Neutrophil (primary cell): ENCODE results near the gene FCHSD2.

Experiments used
- H3K27ac ChIP-seq: fragments of 200-600 bp; sonication (generic); 2 replicates; pipeline ENCODE4 v1.5.1; 2016; ENCODE audit warnings: mild to moderate bottlenecking, moderate library complexity
- H3K27me3 ChIP-seq: fragments of 200-600 bp; sonication (generic); 2 replicates; pipeline ENCODE4 v1.6.0; 2016; ENCODE audit warnings: mild to moderate bottlenecking
- H3K36me3 ChIP-seq: fragments of 200-600 bp; sonication (generic); 2 replicates; pipeline ENCODE4 v1.5.1; 2017
- H3K4me1 ChIP-seq, 2 experiments: fragments of 200-600 bp in 1 of 2; sonication (generic) in 1 of 2; 1 replicate in 1 of 2; 2 replicates in 1 of 2; pipeline versions ENCODE4 v1.5.1 to v1.6.1; 2013 to 2016; ENCODE audit warnings: low read depth in 1 of 2, low read length in 1 of 2, mild to moderate bottlenecking in 1 of 2, moderate library complexity in 1 of 2; ENCODE audit not compliant: control insufficient read depth in 1 of 2, insufficient read depth in 1 of 2
- H3K4me3 ChIP-seq, 2 experiments: fragments of 200-600 bp in 1 of 2; sonication (generic) in 1 of 2; 1 replicate in 1 of 2; 2 replicates in 1 of 2; pipeline ENCODE4 v1.5.1; 2013 to 2016; ENCODE audit warnings: low read depth in 1 of 2, low read length in 1 of 2, mild to moderate bottlenecking in 1 of 2, moderate library complexity in 1 of 2
- H3K9me3 ChIP-seq: fragments of 200-600 bp; sonication (generic); 2 replicates; pipeline ENCODE4 v1.5.1; 2016
- TF ChIP-seq, protein P1 (sequence below): fragments of 200-600 bp; sonication (generic); IDR thresholded peaks from 2 replicates; pipeline ENCODE4 v1.5.1; 2016; ENCODE audit warnings: antibody characterized with exemption

The FCHSD2 gene

DNA sequence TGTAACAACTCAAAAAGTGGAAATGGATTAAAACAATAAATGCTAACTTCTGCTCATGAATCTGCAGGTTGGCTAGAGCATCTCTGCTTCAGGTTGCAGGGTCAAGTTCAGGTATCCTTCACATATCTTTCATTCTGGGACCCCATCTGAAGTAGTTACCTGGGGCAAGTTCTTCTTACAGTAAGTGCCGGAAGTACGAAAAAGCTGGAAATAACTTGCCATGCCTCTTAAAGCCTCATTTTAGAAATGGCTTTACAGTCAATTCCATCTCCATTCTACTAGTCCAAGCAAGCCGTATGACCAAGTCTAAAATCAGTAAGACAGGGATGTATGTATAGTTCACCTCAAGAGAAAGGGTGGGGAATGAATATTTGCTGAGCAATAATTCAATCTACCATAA lies 93.7 kb downstream of the FCHSD2 start:
- peaks cover 20 to 27% of the 10 kb centered on the region in 2 experiments for H3K4me1 ChIP-seq
- TF ChIP-seq, protein P1, sequence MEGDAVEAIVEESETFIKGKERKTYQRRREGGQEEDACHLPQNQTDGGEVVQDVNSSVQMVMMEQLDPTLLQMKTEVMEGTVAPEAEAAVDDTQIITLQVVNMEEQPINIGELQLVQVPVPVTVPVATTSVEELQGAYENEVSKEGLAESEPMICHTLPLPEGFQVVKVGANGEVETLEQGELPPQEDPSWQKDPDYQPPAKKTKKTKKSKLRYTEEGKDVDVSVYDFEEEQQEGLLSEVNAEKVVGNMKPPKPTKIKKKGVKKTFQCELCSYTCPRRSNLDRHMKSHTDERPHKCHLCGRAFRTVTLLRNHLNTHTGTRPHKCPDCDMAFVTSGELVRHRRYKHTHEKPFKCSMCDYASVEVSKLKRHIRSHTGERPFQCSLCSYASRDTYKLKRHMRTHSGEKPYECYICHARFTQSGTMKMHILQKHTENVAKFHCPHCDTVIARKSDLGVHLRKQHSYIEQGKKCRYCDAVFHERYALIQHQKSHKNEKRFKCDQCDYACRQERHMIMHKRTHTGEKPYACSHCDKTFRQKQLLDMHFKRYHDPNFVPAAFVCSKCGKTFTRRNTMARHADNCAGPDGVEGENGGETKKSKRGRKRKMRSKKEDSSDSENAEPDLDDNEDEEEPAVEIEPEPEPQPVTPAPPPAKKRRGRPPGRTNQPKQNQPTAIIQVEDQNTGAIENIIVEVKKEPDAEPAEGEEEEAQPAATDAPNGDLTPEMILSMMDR: no peak
- no peaks in the 10 kb centered on the region for H3K9me3 ChIP-seq
- H3K27me3 ChIP-seq: no peaks in the 10 kb centered on the region
- H3K36me3 ChIP-seq: no peaks in the 10 kb centered on the region
- H3K4me3 ChIP-seq: peak overlapping the region in 1 of 2 experiments; percentile 28
- peak overlapping the region; percentile 83 for H3K27ac ChIP-seq

DNA sequence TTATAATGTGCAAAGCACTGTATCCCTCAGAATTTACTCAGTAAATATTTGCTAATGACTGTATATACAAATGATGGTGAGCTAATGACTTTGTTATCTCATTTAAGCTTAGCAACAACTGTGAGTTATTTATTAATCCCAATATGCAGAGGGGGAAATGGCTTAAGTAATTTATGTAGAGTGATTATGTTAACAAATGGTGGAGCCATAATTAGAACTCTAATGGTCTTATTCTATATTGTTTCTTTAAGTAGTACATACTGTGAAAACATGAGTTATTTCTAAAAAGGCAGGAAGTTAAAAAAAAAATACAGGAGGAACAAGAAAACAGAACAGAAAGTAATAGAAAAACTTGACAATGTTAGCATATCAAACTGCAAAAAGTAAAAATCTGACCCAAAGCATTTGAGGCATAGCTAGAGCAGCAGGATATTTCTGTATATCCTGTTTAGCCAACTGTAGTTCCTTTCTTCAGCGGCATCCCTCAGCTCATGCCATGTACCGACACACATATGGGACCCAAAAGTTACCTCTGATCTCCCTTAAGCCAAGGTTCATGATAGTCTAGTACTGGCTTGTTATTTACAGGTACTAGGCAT lies 94.2 kb downstream of the FCHSD2 start:
- H3K27me3 ChIP-seq: no peaks in the 10 kb centered on the region
- TF ChIP-seq, protein P1: no peak
- peak overlapping the region; percentile 83 for H3K27ac ChIP-seq
- H3K9me3 ChIP-seq: no peaks in the 10 kb centered on the region
- peaks cover 20 to 27% of the 10 kb centered on the region in 2 experiments for H3K4me1 ChIP-seq
- H3K4me3 ChIP-seq: peak overlapping the region; percentile 5 to 28
- H3K36me3 ChIP-seq: no peaks in the 10 kb centered on the region

DNA sequence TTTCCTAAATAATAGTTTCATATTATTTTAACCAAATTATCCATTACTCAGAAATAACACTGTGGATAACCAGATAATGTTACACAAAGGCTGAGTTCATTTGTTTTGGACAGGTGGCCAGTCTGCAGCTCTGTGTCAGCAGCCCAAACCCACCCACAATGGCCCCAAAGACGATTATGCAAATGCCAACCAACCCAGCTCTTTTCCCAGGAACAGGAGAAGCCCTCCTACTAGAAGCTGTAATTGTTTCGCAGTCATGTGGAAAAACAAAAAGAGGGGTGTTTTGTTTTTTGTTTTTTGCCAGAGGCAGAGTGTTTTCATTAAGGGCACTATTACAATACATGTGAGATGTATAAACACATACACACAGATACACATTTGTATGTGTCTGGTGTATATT lies 102.1 kb downstream of the FCHSD2 start:
- Histone ChIP-seq H3K9me3 (no peaks in the 10 kb centered on the region), H3K27ac (no peak overlapping the region), H3K27me3 (no peaks in the 10 kb centered on the region), H3K36me3 (peaks cover 4% of the 10 kb centered on the region), H3K4me1 (no peaks in the 10 kb centered on the region), H3K4me3 (no peak overlapping the region)
- TF ChIP-seq, protein P1: no peak

DNA sequence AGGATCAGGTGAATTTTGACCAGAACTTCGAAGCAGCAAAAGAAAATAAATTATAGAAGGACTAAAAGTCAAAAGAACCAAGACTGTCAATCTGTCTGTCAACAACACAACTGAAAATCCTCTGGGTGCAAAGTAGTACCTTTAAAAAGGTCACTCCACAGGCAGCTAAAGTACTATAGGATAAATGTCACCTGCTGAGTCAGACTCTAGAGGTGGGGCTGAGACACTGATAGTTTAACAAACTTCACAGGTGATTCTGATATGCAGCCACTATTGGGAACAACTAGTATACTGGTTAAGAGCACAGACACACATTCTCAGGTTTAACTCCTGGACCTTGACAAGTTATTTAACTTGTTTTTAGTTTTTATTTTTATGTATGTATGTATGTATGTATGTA lies 107.3 kb downstream of the FCHSD2 start:
- H3K27ac ChIP-seq: peak overlapping the region; percentile 46
- H3K9me3 ChIP-seq: no peaks in the 10 kb centered on the region
- no peaks in the 10 kb centered on the region for H3K27me3 ChIP-seq
- peaks cover 11% of the 10 kb centered on the region in 2 experiments for H3K4me1 ChIP-seq
- H3K4me3 ChIP-seq: no peak overlapping the region
- TF ChIP-seq, protein P1: no peak
- peaks cover 4% of the 10 kb centered on the region for H3K36me3 ChIP-seq

DNA sequence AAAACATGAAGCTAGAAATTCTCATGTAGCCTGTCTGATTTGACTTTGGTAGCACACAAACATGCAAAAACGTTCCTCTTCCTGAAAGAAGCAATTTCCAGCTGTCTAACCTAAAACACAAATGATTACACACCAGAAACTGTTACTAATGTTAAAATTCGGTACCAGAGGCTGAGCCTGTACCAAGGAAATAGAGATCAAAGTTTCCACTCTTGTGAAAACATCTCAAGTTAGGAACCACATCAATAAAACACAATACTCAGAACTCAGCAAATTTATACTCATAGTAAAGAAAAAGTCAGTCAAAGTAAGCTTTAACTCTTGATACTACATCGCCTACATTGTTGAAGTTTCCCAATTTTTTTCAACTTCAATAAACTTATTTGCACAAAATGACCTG lies 107.8 kb downstream of the FCHSD2 start:
- Histone ChIP-seq H3K9me3 (no peaks in the 10 kb centered on the region), H3K4me3 (no peak overlapping the region), H3K27ac (peak overlapping the region; percentile 46), H3K27me3 (no peaks in the 10 kb centered on the region), H3K36me3 (peaks cover 4% of the 10 kb centered on the region), H3K4me1 (peaks cover 15% of the 10 kb centered on the region in 2 experiments)
- TF ChIP-seq, protein P1: no peak
